Esophagus muscularis mucosa (tissue), 4 donors: ENCODE data around the gene THADA. TPM values are rescaled to one million over a fixed set of nuclear protein-coding genes. Genes with fewer than 3 reads are reported as not detected.

Source experiments
- DNase-seq: peaks from one replicate; pipeline ENCODE4 v3.0.0-alpha.2; 2017; ENCODE audit errors: extremely low spot score
- H3K27ac ChIP-seq, 4 donors: fragments of 200-600 bp; sonication (generic); replicated peaks in 1 of 4; 1 replicate in 3 of 4; 2 replicates in 1 of 4; pipeline ENCODE4 v1.5.1; 2016 to 2019; ENCODE audit warnings: mild to moderate bottlenecking in 1 of 4
- H3K27me3 ChIP-seq, 4 donors: fragments of 200-600 bp; sonication (generic); one replicate each; pipeline versions ENCODE4 v1.5.1 to v1.6.0; 2016 to 2019
- H3K36me3 ChIP-seq, 4 donors: fragments of 200-600 bp; sonication (generic); one replicate each; pipeline ENCODE4 v1.5.1; 2016 to 2019
- H3K4me1 ChIP-seq, 4 donors: fragments of 200-600 bp; sonication (generic); one replicate each; pipeline ENCODE4 v1.5.1; 2016 to 2019
- H3K4me3 ChIP-seq, 4 donors: fragments of 200-600 bp; sonication (generic); 1 replicate in 2 of 4; 2 replicates in 2 of 4; pipeline ENCODE4 v1.5.1; 2016 to 2019; ENCODE audit warnings: mild to moderate bottlenecking in 4 of 4, moderate library complexity in 1 of 4
- H3K9me3 ChIP-seq, 4 donors: fragments of 200-600 bp; sonication (generic); 1 replicate in 3 of 4; 2 replicates in 1 of 4; pipeline ENCODE4 v1.5.1; 2016 to 2019
- EP300 ChIP-seq: sonication (generic); formaldehyde crosslinking; IDR thresholded peaks from one replicate; pipeline ENCODE4 v1.6.1; 2017; ENCODE audit warnings: antibody characterized with exemption
- POLR2A ChIP-seq: fragments of 450-650 bp; IDR thresholded peaks from one replicate; pipeline ENCODE4 v1.6.1; 2017; ENCODE audit warnings: antibody characterized with exemption, moderate library complexity, mild to moderate bottlenecking, low read depth
- POLR2AphosphoS5 ChIP-seq, 2 donors: sonication (generic); formaldehyde crosslinking; IDR thresholded peaks; one replicate each; pipeline ENCODE4 v1.6.1; 2017; ENCODE audit warnings: antibody characterized with exemption in 2 of 2
- WGBS: methylation state at CpG from one replicate; pipeline ENCODE4 v1.1.5; 2018; 5-methylcytosine and 5-hydroxymethylcytosine counted together
- intact Hi-C: fragments of 100-400 bp; cut with DNase I; formaldehyde crosslinking; loops from one replicate; pipeline ENCODE4 v1.15.1; 2023
- total RNA-seq, 4 donors: library from RNA; depleted of rRNA; stranded (reverse); fragments of >200 nt; gene quantifications; one replicate each; pipeline versions ENCODE4 v1.1.0 to v1.2.1, GENCODE V29; 2016
- TF ChIP-seq, protein P1 (sequence below), 3 experiments: fragments of 200-600 bp in 2 of 3; fragments of 450-650 bp in 1 of 3; sonication (generic) in 2 of 3; IDR thresholded peaks; one replicate each; pipeline ENCODE4 v1.5.1; 2017 to 2019; ENCODE audit warnings: antibody characterized with exemption in 3 of 3, mild to moderate bottlenecking in 2 of 3, moderate library complexity in 1 of 3

THADA gene
- total RNA-seq, 4 donors from 2014 or later = 17.2 to 28.7 (median 21.3) TPM

DNA sequence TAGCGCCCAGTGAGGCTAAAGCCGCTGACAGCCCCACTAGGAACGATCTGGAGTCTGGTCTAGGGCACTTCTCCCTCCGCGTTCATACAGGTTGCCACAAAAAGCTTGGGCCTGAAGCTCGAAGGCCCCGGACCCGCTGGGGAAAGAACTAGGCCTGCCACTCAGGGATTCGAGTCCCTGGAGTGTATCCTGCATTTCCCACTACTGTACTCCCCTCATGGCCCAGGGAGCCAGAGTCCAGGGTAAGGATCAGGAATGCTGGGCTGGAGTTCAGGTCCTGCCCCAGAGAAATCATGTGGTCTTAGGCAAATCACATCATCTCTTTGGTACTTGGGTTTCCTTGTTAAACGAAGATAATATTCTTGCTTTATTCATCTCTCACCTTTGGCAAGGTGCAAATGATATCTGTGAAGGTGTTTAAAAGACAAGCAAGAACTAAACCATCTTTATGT lies 368.0 kb downstream of the THADA start:
- TF ChIP-seq, protein P1, sequence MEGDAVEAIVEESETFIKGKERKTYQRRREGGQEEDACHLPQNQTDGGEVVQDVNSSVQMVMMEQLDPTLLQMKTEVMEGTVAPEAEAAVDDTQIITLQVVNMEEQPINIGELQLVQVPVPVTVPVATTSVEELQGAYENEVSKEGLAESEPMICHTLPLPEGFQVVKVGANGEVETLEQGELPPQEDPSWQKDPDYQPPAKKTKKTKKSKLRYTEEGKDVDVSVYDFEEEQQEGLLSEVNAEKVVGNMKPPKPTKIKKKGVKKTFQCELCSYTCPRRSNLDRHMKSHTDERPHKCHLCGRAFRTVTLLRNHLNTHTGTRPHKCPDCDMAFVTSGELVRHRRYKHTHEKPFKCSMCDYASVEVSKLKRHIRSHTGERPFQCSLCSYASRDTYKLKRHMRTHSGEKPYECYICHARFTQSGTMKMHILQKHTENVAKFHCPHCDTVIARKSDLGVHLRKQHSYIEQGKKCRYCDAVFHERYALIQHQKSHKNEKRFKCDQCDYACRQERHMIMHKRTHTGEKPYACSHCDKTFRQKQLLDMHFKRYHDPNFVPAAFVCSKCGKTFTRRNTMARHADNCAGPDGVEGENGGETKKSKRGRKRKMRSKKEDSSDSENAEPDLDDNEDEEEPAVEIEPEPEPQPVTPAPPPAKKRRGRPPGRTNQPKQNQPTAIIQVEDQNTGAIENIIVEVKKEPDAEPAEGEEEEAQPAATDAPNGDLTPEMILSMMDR (IDR thresholded peaks at IDR 0.05) = peak in 2 of 3 experiments; percentile 51 to 52
- no peak for TF ChIP-seq EP300
- peak in 1 of 2 donors; percentile 21 for TF ChIP-seq POLR2AphosphoS5 (IDR thresholded peaks at IDR 0.05)
- Histone ChIP-seq H3K36me3 (peaks cover 15 to 47% (median 32%) of the 10 kb centered on the region in 4 donors), H3K4me1 (peaks cover 31 to 54% (median 39%) of the 10 kb centered on the region in 4 donors), H3K4me3 (peak overlapping the region; percentile 80 to 93 (median 90)), H3K27ac (peak overlapping the region; percentile 97 to 100 (median 98)), H3K27me3 (no peaks in the 10 kb centered on the region), H3K9me3 (no peaks in the 10 kb centered on the region)
- intact Hi-C loops = loop anchor here (2.0 to 5.0 kb wide), 4 partner anchors 141 to 281 kb away; no protein-coding TSS in a partner anchor
- DNase-seq = no peak
- 11% methylated on average over 10 of the region's 10 CpGs for WGBS

DNA sequence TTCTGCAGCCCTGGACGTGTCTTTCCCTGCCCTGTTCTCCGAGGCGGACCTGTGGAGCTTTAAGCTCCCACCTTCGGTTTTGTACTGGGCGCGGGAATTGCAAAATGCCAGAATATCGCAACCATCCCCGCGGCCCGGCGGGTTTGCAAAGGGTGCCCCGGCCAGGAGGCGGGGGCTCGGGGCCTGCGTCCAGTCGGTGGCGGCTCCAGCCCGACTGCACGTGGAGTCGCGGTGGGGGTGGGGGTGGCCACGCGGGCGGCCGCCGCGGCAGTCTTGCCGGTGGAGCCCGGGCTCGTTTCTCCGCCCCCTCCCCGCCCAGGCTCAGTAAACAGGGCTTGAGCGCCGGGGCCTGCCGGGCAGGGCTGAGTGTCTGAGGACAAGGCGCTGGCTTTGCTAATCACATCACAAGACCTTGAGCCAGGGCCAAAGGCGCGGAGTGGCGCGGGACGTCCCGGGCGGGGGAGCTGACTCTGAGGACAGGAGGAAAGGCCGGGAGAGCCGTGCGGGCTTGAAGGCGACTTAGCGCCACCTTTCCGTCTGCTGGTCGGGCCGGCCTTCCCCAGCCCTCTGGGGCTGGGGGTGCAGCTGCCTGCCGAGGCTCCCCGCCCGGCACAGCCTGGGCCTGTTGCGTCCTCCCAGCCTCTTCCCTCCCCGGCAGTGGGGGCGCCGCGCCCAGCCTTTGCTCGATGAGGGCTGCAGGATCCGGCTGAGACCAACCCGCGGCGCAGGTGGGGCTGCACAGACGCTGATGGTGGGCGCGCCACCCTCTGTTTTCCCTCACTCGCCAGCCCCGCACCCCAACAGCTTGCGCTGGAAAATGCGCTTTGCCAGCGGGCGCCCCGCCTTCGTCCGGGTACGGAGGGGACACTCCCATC lies 368.6 kb downstream of the THADA start:
- Histone ChIP-seq H3K27me3 (no peaks in the 10 kb centered on the region), H3K4me1 (peaks cover 38 to 58% (median 44%) of the 10 kb centered on the region in 4 donors), H3K4me3 (peak overlapping the region; percentile 80 to 93 (median 90)), H3K36me3 (peaks cover 15 to 54% (median 35%) of the 10 kb centered on the region in 4 donors), H3K9me3 (no peaks in the 10 kb centered on the region), H3K27ac (peak overlapping the region; percentile 97 to 100 (median 98))
- intact Hi-C loops = loop anchor here (5.0 kb wide), 3 partner anchors 140 to 280 kb away; no protein-coding TSS in a partner anchor
- peak; percentile 99 for DNase-seq
- 0% methylated on average over 9 of the region's 77 CpGs for WGBS
- TF ChIP-seq EP300 (peak; percentile 53), POLR2AphosphoS5 (IDR thresholded peaks at IDR 0.05) (peak in 1 of 2 donors; percentile 92), POLR2A (no peak)
- TF ChIP-seq, protein P1 (IDR thresholded peaks at IDR 0.05) = peak in 1 of 3 experiments; percentile 54

DNA sequence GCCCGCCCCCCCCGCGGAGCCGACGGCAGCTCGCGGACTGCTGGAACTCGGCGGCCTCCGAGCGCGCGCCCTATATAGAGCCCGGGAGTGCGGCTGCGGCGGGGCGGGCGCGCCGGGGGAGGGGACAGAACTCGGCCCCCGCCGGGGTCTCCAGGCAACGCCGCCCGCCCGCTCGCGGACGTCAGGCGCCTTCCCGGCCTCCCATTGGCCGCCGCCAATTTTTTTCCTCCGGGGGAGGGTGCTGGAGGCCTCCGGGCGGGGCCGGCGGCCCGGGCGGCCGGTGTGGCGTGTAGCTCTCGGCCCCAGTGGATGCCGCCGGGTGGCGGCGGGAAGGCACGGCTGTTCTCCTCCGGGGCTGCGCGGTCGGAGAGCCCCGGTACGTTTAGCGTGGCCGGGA lies 369.3 kb downstream of the THADA start, which contains the start of gene ZFP36L2:
Gene ZFP36L2, minus strand, starts transcription at position 49 of the 397 bp plus-strand sequence. CDS start 291 bp downstream, outside the sequence.
- Histone ChIP-seq H3K27me3 (no peaks in the 10 kb centered on the region), H3K4me1 (peaks cover 43 to 64% (median 48%) of the 10 kb centered on the region in 4 donors), H3K9me3 (no peaks in the 10 kb centered on the region), H3K27ac (peak within 1 kb of the TSS; percentile 97 to 100 (median 98)), H3K4me3 (peak within 1 kb of the TSS; percentile 80 to 93 (median 90)), H3K36me3 (peaks cover 15 to 53% (median 36%) of the 10 kb centered on the region in 4 donors)
- DNase-seq = peak; percentile 98
- TF ChIP-seq POLR2AphosphoS5 (IDR thresholded peaks at IDR 0.05) (peak in 1 of 2 donors; percentile 85), POLR2A (peak; percentile 35), EP300 (no peak)
- TF ChIP-seq, protein P1 (IDR thresholded peaks at IDR 0.05) = peak in 1 of 3 experiments; percentile 22
- 0% methylated on average over 13 of the region's 58 CpGs for WGBS
- intact Hi-C loops = loop anchor here (5.0 kb wide), 3 partner anchors 139 to 279 kb away; no protein-coding TSS in a partner anchor

DNA sequence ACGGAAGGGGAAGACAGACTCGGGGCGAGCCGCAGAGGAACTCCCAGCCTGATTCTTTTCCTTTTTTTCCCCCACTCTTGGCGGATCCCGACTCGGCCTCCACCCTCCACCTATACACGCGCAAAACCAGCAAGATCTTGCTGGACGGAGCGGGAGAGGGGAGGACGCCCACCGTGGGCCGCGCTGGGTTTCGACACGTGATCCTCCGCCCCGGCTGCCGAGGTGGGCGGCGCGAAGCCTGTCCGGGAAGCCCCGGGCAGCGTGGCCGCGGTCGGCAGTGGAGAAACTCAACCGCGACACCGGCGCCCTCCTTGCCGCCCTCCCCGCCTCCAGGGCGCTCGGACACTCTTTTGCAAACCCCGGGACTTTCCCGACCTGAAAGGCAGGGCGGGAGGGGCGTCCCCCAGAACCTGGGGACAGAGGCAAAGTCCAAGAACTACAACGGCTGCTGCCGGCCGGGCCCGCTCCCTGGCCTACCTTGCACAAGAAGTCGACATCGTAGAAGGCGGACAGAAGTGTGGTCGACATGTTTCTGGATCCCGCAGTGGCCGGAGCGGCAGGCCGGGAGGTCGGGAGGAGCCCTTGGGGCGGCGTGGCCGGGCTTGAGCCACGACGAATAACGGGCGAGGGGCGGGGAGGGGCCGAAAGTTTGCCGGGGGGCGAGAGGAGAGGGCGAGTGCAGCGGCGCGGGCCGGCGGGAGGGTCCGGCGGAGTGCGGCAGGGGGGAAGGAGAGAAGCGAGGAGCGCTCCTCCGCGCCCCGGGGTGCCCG lies 369.9 kb downstream of the THADA start:
- TF ChIP-seq POLR2AphosphoS5 (IDR thresholded peaks at IDR 0.05) (peak in 1 of 2 donors; percentile 65), POLR2A (peak; percentile 90)
- TF ChIP-seq, protein P1 (IDR thresholded peaks at IDR 0.05) = no peak
- under 1% methylated on average over 25 of the region's 80 CpGs for WGBS
- Histone ChIP-seq H3K36me3 (peaks cover 15 to 47% (median 34%) of the 10 kb centered on the region in 4 donors), H3K4me1 (peaks cover 46 to 67% (median 51%) of the 10 kb centered on the region in 4 donors), H3K9me3 (no peaks in the 10 kb centered on the region), H3K27ac (peak overlapping the region; percentile 97 to 100 (median 98)), H3K27me3 (no peaks in the 10 kb centered on the region), H3K4me3 (peak overlapping the region; percentile 80 to 93 (median 90))
- no peak for DNase-seq
- intact Hi-C loops = loop anchor here (5.0 kb wide), 3 partner anchors 139 to 279 kb away; no protein-coding TSS in a partner anchor
